GM19324 (cell line): ENCODE data around the gene TMEM164.
"Not testable (repeated sequence)": the region's sequence is repeated elsewhere in the genome, so short reads cannot be mapped to it uniquely, and the experiment has no call there.

Source experiments
- ATAC-seq: cut with Tn5 transposase; IDR thresholded peaks from one replicate; pipeline ENCODE4 v1.9.1; 2021; ENCODE audit warnings: mild to moderate bottlenecking, moderate library complexity; ENCODE audit not compliant: unreplicated experiment, low FRiP score

TMEM164 gene

DNA sequence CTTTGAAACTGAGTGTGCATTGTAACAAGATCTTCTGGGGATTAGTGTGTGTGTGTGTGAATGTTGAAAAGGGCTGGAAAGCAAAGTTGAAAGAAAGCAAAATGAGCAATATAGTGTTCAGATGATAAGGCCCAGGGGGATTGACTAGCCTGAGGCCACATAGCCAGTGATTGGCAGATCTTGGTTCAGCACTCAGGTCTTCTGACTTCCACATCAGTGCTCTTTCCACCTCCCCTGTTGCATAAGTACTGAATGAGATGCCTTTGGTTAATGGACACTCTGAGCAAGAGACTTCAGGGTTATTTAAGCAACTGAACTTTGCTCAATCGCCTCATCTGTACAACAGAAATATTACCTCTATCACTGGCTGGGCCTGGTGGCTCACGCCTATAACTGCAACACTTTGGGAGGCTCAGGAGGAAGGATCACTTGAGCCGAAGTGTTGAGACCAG is 120.4 kb downstream of the TMEM164 start:
- ATAC-seq: no peak

DNA sequence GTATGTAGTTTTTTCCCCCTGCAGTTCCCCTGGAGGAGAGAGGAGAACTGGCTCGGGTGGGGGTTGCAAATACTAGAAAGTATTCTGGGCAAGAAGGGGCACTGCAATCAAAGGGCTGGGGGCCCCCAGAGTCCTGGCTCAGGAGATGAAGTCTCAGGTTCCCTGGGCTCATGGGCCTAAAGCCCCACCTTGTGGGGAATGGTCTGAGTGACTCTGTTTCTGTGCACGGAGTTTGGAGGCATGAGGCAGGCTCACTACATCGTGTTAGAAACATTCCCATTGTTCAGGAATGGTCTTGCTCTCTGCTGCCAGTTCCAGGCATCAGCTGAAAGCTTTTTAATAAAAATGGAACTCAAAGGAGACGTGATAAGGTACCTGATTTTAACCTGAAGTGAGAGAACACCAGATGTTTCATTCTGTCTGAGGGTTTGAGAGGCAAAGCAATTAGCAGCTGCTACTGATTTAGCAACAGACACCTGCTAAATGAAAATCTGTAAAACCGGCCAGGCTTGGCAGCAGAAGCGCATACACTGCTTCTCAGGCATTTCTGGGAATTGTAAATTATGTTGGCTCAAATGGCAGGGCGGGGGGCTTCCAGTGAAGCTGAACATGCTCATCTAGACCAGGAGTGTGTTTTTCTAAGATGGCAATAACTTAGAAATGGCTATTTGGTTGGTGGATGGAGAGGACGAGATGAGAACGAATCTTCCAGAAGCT is 122.7 kb downstream of the TMEM164 start:
- no peak for ATAC-seq

DNA sequence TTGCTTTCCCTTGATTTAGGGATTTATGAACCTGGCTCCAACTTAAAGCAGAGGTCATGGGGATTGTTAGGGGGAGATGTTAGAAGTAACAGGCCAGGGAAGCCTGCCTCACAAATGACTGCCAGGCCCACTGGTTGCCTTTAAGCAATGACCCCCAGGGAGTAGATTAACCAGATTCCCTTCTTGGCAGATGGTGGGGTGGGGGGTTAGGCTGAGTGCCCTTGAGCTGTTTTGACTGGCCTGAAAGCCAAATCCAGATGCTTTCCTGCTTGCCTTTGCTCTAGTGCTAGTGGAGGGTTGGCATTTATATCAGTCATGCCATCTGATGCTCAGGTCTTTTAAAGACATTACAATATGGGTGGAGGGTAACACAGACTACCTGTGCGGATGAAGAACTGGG is 128.1 kb downstream of the TMEM164 start:
- ATAC-seq: no peak

DNA sequence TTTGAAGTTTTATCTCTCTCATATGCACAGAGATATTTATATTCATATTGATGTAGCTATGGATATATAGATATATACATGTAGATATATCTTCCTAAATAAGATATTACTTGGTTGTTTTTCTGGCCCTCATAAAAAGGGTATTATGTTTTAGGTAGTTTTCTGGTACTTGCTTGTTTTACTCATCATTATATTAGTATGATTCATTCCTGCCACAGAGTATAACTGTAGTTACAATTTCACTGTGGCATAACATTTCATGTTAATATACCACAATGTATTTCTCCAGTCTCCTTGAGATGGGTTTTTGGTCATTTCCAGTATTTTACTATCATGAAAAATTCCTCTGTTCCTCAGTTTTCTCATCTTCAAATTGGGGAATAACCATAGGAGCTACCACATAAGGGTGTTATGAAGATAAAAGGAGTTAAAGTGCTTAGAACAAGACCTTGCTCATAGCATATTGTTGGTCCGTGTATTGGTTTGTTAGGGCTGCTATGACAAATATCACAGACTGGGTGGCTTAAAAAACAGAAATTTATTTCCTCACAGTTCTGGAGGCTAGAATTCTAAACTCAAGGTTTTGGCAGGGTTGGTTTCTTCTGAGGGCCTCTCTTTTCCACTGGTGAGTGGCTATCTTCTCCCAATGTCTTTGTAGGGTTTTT is 129.7 kb downstream of the TMEM164 start:
- no peak for ATAC-seq

DNA sequence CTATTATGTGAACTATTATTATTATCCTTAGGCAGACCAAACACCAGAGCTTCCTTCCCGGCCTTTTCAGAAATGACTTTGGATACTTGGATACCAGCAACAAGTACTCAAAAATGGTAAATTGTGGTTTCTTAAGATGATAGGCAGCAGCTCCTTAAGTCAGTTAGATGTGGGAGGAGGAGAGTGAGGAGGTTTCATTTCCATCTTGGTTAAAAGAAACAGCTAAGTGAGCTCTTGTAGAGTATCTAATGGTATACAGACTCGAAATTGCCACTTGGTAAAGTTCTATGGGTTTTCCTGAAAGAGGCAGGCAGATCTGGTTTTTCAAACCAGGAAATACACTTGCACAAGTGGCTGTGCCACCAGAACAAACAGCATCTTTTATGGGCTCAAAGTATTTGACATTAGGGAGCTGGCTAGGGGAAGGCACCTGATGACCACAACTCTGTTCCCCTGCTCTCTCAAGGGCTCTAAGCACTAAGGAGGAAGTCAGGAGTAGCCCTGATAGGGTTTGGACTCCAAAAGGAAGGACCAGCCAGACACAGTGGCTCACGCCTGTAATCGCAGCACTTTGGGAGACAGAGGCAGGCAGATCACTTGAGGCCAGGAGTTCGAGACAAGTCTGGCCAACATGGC is 130.9 kb downstream of the TMEM164 start:
- no peak for ATAC-seq

DNA sequence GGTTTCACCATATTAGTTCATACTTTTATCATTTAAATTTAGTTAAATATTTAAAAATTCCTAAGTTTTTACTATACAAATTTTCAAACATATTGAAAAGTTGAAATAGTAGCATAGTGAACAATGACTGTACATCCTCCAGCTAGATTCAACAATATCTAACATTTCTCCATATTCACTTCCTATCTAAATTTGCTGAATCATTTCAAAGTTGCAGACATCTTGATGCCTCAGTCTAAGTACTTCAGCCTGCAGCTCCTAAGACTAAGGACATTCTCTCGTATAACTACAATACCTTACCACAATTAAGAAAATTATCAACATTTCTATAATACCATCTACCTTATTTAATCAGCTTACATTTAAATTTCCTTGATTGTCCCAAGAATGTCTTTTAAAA is 132.7 kb downstream of the TMEM164 start:
- no peak for ATAC-seq

DNA sequence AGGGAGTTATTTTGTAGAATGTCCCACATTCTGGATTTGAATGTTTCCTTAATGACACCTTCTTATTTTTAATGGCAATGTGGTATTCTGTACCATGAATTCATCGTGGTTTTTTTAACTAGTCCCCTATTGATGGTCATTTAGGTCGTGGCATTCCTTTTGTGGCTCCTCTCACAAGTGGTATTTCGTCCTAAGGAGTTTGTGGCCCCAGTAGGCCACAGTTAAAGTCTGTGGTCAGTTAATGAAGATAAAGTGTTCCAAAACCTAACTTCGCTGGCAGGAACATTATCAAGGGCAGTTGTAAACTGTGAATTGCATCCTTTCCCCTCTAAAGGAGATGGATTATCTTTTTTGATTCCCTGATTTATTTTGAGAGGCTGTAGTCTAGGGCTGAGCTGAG is 133.2 kb downstream of the TMEM164 start:
- no peak for ATAC-seq

DNA sequence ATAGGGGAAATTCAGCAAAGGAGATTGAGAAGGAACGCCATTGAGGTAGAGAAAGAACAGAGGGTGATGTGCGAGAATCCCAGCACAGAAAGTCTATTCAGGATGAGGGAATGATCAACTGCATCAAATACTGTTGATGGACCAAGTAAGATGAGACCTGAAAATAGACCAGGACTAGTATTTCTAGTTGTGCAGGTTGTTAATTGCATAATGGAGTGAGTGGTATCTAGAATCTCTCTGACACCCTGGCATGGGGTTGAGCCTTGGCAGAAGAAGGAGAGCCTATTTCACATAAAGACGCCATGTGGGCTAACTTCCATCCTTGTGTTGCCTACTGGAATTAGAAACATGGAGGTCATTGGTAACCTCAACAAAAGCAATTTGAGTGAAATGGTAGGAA is 135.6 kb downstream of the TMEM164 start:
- no peak for ATAC-seq

DNA sequence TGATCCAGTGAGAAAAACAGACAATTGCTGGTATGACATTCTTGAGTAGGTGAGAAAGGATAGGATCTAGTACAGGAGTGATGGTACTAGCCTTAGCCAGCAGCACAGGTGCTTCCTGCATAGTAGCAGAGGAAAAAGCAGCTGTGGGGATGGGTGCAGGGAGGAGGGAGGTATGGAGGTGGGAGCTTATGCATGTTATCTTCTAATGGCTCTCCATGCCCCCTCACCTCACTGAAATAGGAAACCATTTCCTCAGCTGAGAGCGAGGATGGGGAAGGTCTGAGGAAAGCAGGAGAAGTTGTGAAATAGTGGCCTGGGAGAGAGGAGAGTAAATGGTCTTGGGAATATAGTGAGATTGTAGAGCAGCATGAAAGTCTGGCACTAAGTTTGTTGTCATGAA is 136.3 kb downstream of the TMEM164 start:
- ATAC-seq: no peak

DNA sequence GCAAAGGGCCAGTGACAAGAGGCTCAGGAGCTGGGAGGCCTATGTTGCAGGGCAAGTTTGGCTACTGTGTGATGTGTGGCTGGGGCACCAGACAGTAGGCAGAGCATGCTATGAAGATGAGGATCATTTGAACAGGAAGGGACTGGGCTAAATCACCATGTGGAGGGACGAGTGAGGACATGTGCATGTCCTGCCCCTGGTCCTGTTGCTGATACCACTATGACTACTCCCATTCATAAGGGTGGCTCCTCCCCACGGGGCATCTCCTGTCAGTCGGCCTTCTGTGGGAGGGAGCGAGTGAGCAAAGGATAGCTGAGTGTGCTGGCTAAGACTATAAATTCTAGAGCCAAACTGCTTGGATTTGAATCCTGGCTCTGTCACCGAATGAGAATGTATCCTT is 139.2 kb downstream of the TMEM164 start:
- ATAC-seq: no peak

DNA sequence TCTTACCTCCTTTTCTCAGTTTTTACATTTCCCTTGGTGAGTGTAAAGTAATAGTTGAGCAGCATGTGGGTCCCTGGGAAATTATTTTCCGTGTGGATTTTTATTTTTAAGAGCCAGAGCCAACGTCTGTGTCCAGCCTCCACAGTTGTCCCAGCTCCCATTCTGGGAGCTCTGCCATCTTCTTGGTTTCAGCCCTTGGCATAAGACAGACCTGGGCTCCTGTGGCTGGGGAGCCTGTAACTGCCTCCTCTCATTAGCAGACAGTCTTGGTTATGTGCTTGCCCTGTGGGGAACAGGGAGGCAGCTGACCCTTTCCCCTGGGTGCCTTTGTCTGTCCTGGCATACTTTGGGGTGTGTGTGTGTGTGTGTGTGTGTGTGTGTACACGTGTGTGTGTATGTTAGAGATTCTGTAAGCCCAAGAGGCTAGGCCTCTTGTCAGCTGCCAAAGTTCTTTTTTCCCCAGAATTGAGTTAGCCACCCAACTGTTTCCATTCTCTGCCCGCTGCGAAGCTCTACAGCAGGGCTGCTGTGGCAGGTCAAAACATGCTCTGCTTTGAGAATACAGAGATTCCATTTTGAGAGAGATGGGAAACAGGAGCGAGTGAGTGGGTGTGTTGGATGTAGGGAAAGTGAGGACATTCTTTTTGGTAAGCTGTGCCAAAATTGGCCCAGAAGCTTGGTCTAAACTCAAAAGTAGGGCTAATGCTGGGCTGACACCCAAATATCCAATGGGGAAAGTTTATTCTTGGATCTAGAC is 140.7 kb downstream of the TMEM164 start:
- no peak for ATAC-seq

DNA sequence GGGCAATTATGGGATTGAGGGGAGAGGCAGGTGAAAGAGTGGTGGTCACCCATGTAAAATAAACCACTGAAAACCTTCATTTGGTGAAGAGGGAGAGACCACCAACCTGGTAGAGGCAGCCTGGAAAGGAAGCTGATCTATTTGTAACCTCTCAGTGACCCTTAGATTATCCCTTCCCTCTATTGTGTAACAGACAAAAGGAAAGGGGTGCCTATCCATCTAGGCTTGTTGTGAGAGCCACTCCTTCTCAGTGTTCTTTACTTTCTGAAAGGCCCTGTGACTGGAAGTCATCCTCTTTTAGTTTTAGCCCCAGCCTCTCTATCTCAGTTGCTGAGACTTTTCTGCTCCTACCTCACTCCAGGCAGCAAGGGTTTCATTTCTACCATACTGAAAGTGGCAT is 142.4 kb downstream of the TMEM164 start:
- no peak for ATAC-seq

DNA sequence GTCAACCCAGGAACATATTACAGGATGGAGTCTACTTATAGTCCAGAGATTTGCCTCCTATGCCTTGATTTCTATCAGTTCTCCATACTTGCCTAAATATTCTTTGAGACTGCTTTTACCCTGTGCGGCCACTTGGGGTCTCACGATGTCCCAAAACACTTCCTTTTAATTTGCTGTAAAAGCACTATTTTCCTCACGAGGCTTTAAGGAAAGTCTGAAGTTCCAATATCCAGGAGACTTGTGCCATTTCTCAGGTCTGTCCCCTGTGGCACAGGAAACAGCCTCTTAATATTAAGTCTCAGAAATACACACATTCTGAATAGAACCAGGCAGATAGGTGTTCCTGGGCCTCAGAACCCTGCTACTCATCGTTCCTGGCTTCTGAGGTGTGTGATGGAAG is 142.9 kb downstream of the TMEM164 start:
- no peak for ATAC-seq

DNA sequence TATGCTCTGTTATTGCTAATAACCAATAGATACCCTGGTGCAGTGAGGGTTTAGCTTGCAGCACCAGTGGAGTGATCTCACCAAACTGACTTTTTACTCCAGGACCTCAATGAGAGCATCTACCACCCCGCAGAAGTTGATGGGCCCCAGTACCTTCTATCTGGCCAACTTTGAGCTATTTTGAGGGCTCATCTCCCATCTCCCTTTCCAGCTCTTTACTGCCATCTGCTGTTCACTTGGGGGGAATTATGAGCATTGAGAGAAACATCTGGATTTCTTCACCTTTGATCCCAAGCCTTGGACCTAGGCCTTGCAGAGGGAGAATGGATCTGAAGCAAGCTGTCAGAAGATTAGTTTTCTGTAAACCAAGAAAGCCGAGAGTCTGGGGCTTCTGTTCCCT is 143.6 kb downstream of the TMEM164 start:
- peak; percentile 49 for ATAC-seq

DNA sequence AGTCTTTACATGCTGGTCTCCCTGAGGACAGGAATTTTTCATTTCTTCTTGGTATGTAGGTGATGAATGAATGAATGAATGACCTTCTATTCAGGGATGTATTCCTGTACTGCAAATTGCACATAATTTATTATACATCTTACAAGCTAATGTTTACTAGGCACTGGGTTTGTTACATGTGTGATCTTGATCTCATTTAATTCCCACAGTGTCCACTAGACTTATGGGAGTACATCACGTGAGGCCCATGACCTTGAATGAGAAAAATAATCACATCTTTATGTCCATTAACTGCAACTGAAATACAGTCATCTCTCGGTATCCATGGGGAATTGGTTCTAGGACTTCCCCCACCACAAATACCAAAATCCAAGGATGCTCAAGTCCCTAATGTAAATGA is 150.3 kb downstream of the TMEM164 start:
- ATAC-seq: no peak

DNA sequence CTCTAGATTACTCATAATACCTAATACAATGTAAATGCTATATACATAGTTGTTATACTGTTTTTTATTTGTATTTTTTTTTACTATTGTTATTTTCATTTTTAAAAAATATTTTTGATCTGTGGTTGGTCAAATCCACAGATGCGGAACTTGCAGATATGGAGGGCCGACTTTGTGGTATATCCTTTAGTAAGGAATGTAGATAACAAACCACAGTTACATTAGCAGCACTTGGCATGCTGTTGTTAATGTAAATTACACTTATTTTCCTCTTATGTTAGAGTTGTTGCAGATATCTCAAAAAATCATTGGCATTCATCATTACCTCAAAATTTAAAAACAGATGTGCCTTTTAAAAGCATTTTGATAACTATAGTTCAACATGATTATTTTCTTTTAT is 151.0 kb downstream of the TMEM164 start:
- ATAC-seq: no peak

DNA sequence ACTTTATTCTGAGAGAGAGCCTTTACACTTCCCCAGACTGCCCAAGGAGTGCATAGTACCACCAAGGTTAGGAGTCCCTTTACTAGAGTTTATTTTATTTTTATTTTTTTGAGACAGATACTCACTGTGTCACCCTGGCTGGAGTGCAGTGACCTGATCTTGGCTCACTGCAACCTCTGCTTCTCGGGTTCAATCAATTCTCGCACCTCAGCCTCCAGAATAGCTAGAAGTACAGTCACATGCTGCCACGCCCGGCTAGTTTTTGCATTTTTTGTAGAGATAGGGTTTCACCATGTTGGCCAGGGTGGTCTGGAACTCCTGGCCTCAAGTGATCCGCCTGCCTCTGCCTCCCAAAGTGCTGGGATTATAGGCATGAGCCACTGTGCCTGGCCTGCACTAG is 151.4 kb downstream of the TMEM164 start:
- not testable (repeated sequence) for ATAC-seq

DNA sequence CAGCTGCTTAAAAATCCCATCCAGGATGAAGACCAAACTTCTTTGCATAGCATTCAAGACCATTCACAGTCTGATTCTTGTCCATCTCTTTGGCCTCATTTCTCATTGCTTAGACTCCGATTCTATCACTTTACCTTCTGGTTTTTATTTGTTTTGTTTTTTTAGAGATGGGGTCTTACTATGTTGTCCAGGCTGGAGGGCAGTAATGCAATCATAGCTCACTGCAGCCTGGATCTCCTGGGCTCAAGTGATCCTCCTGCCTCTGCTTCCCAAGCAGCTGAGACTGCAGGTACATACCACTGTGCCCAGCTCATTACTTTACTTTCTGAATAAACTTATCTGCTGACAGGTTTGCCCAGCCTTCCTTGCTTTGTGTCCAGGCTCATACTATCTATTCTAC is 152.8 kb downstream of the TMEM164 start:
- ATAC-seq: no peak

DNA sequence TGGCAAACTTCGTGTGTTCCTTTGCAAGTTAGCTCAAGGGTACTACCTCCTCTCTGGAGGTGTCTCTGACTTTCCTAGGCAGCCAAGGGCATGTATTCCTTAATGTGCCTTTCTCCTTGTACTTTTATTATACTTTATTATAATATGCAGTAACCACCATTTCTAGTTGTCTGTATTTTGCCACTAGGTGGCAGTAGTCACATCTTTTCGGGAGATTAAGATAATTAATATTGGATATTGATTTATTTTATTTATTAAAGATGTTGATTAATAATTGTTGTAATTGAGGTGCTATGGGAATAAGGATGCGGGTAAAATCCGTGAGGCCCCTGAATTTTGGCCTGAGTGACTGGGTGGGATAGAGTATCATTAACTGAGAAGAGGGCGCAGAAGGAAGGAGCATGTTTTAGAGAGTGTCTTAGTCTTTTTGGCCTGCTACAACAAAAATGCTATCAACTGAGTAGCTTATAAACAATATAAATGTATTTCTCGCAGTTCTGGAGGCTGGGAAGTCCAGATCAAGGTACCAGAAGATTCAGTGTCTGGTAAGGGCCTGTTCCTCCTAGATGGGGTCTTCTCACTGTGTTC is 153.3 kb downstream of the TMEM164 start:
- no peak for ATAC-seq

DNA sequence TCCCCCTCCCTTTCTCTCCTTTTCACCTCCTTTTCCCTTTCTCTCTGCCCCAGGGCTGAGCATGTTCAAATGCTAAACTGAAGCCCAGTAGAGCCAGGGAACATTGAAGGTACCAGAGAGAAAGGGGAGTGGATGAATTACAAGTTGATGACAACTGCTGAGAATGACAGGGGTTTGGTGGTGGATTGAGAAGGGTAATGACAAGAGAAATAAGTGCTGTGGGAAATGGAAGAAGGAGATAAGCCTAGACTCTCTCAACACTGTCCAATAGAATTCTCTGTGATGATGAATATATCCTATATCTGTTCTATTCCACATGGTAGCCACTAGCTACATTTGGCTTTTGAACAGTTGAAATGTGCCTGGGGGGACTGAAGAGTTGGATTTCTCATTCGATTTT is 154.5 kb downstream of the TMEM164 start:
- no peak for ATAC-seq

DNA sequence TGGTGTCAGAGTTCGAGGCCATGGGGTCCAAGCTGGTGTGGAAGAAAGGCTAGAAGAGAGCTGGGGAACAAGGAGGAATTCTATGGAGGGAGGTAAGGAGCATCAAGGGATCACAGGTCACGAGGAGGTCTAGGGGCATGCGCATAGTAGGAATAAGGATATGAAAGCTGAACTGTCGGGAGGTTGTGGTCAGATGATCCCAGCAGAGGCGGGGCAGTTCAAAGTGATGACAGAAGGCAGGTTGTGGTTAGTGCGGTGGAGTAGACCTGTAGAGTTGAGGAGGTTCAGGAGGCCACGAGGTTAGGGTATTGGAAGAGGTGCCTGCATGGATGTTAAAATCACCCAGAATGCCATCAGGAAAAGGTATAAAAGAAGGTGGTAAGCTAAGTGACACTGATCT is 156.3 kb downstream of the TMEM164 start:
- no peak for ATAC-seq
